Neutrophil (primary cell): ENCODE measurements around the gene FBXW12.

Experiments
- H3K27ac ChIP-seq: fragments of 200-600 bp; sonication (generic); 2 replicates; pipeline ENCODE4 v1.5.1; 2016; ENCODE audit warnings: mild to moderate bottlenecking, moderate library complexity
- H3K27me3 ChIP-seq: fragments of 200-600 bp; sonication (generic); 2 replicates; pipeline ENCODE4 v1.6.0; 2016; ENCODE audit warnings: mild to moderate bottlenecking
- H3K36me3 ChIP-seq: fragments of 200-600 bp; sonication (generic); 2 replicates; pipeline ENCODE4 v1.5.1; 2017
- H3K4me1 ChIP-seq, 2 experiments: fragments of 200-600 bp in 1 of 2; sonication (generic) in 1 of 2; 1 replicate in 1 of 2; 2 replicates in 1 of 2; pipeline versions ENCODE4 v1.5.1 to v1.6.1; 2013 to 2016; ENCODE audit warnings: low read depth in 1 of 2, low read length in 1 of 2, mild to moderate bottlenecking in 1 of 2, moderate library complexity in 1 of 2; ENCODE audit not compliant: control insufficient read depth in 1 of 2, insufficient read depth in 1 of 2
- H3K4me3 ChIP-seq, 2 experiments: fragments of 200-600 bp in 1 of 2; sonication (generic) in 1 of 2; 1 replicate in 1 of 2; 2 replicates in 1 of 2; pipeline ENCODE4 v1.5.1; 2013 to 2016; ENCODE audit warnings: low read depth in 1 of 2, low read length in 1 of 2, mild to moderate bottlenecking in 1 of 2, moderate library complexity in 1 of 2
- H3K9me3 ChIP-seq: fragments of 200-600 bp; sonication (generic); 2 replicates; pipeline ENCODE4 v1.5.1; 2016
- TF ChIP-seq, protein P1 (sequence below): fragments of 200-600 bp; sonication (generic); IDR thresholded peaks from 2 replicates; pipeline ENCODE4 v1.5.1; 2016; ENCODE audit warnings: antibody characterized with exemption

Gene FBXW12

DNA sequence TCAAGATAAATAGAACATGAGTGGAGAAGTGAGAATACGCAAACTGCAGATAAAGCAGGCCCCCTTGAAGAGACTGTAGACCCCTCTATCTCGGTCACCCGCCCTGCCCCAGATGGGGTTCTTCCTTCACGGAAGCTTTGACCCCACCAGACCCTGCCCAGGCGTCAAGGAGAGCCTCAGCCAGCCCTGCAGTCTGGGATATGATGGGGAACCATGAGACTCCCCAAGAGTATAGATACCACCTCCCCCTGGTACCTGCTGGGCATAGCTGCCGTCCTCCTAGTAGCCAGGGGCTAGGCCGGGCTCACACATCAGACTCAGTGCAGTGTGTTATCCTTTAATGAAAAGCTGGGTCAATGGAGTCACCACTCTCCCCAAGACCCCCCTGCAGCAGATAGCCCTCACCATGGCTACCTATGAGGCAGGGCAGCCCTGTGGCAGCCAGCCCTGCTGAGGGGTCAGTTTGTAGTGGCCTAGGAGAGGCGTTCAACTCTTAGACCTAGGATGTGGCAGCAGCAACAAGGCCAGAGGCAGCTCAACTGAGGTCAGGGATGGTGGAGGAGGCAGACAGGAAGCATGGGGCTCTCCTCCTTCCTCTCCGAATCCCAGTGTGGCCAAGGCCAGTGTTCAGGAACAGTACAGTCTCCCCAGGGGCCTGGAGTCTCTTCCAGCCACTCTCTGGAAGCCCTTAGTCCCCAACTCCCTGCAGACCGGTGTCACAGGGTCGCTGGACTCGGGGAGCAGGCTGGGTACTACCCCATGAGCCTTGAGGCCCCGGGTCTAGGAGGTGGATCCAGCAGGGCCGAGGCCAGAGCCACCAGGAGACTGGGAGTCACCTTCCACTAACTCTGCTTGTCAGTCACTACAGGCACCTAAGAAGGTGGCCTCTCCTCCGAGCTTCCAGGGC, 31.8 kb downstream of the FBXW12 start:
- TF ChIP-seq, protein P1, sequence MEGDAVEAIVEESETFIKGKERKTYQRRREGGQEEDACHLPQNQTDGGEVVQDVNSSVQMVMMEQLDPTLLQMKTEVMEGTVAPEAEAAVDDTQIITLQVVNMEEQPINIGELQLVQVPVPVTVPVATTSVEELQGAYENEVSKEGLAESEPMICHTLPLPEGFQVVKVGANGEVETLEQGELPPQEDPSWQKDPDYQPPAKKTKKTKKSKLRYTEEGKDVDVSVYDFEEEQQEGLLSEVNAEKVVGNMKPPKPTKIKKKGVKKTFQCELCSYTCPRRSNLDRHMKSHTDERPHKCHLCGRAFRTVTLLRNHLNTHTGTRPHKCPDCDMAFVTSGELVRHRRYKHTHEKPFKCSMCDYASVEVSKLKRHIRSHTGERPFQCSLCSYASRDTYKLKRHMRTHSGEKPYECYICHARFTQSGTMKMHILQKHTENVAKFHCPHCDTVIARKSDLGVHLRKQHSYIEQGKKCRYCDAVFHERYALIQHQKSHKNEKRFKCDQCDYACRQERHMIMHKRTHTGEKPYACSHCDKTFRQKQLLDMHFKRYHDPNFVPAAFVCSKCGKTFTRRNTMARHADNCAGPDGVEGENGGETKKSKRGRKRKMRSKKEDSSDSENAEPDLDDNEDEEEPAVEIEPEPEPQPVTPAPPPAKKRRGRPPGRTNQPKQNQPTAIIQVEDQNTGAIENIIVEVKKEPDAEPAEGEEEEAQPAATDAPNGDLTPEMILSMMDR, result no peak
- Histone ChIP-seq H3K36me3 (no peaks in the 10 kb centered on the region), H3K4me1 (peaks cover 12% of the 10 kb centered on the region in 2 experiments), H3K27ac (no peak overlapping the region), H3K9me3 (no peaks in the 10 kb centered on the region), H3K27me3 (no peaks in the 10 kb centered on the region), H3K4me3 (no peak overlapping the region)

DNA sequence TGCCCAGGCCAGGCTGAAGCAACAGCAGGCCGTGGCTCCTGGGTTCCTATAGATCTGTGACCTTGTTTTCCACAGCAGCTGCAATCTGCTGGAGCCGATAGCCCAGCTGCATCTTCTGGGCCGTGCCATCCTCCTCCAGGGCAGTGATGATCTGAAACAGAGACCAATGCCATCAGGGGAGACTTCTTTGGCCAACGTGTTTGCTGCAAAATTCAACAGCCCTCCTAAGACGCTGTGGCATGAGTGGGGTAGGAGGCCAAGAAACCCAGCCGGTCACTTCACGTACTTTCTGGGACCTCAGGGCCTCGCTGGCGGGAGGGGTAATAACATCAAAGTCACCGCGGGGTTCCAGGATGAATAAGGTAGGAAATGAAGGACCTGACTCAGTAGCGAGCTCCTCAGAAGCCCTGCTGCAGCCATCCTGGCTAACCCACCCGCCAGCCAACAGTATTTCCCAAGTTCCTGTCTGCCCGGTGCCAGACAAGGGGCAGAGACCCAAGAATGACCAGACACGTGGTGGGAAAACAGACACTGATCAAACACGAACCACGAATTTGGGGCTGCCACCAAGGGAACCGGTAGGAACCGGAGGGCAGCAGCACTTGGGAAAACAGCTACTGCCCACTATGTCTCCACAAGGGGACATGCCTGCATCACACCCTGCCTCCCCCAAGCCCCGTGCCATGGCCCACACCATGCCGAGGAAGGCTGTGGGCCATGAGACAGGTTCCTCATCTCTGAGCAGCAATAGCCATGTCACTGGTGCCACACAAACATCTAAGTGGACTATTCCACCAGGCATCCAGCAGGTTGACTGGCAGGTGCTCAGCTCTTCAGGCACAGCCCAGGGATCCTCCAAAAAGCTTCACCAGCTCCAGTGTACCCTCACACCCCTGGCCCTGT, 32.7 kb downstream of the FBXW12 start:
- peaks cover 3% of the 10 kb centered on the region in 2 experiments for H3K4me1 ChIP-seq

DNA sequence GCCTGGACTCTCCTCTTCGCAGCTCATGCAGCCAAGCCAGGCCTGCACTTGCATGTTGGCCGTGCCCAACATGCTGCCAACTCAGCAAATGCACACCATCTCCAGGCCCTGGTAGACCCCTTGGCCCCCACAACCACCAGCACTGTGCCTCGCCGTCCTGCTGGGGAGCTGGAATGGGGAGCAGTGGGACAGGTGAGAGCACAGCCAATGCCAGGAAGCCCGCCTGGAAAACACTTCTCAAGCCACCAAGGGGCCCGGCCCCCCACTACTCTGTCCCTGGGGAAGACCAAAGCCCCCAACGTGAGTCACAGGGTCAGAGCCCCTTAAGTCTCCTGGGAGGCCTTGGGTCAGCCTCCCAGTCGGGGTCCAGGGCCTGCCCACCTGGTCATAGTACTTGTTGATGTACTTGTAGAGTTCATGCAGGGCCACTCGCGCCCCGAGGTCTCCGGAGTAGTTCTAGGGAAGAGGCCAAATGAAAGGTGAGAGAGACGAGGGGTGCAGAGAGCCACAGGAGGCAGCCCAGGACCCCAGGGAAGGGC, 33.4 kb downstream of the FBXW12 start:
- Histone ChIP-seq H3K4me3 (no peak overlapping the region), H3K9me3 (no peaks in the 10 kb centered on the region), H3K27me3 (no peaks in the 10 kb centered on the region), H3K4me1 (no peaks in the 10 kb centered on the region), H3K36me3 (no peaks in the 10 kb centered on the region), H3K27ac (no peak overlapping the region)
- TF ChIP-seq, protein P1, result no peak

More for the DNA sequence above, 32.7 kb downstream of the FBXW12 start:
- TF ChIP-seq, protein P1, result no peak
- H3K9me3 ChIP-seq, result no peaks in the 10 kb centered on the region
- no peaks in the 10 kb centered on the region for H3K27me3 ChIP-seq
- no peak overlapping the region for H3K4me3 ChIP-seq
- H3K27ac ChIP-seq, result no peak overlapping the region
- no peaks in the 10 kb centered on the region for H3K36me3 ChIP-seq

DNA sequence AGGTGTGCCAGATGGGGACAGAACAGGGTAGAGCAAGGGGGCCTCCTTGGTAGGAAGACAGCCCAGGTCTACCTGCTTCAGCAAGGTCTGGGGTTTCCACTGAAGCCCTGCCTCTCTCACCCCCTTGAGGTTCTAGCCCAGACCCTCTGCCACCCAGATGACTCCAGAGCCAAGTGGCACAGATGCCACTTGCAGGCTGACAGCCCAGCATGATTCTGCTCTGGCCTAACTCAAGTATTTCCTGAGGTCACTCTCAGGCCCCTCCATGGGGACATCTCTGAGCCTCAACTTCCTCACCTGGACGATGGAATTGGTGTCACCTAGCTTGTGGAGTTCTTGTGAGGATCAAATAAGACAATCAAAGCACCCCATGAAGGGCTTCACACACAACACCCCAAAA, 34.0 kb downstream of the FBXW12 start:
- Histone ChIP-seq H3K27me3 (no peaks in the 10 kb centered on the region), H3K27ac (no peak overlapping the region), H3K4me1 (no peaks in the 10 kb centered on the region), H3K9me3 (no peaks in the 10 kb centered on the region), H3K36me3 (no peaks in the 10 kb centered on the region), H3K4me3 (no peak overlapping the region)
- TF ChIP-seq, protein P1, result no peak
